Middle frontal gyrus (tissue), 1 donor: ENCODE measurements around the gene STAT5B.
A peak's percentile ranks its signal among the peaks of the same experiment; 100 is the strongest.
"Not testable (repeated sequence)": the region's sequence is repeated elsewhere in the genome, so short reads cannot be mapped to it uniquely, and the experiment has no call there.

Source experiments
- DNase-seq: peaks from one replicate; pipeline ENCODE4 v3.0.0-alpha.2; 2015; ENCODE audit warnings: low spot score; ENCODE audit errors: extremely low spot score

Gene STAT5B

DNA sequence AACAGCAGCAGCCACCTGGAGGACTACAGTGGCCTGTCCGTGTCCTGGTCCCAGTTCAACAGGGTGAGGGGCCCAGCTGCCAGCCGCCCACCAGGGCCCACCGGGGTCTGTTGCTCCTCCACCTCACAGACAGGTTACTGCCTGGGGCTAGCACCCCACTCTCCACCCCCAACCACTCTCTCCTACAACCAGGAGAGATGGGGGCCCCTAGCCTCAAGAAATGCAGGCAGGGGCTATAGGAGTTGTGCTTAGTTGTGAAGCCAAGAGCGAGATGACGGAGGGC, 30.1 kb upstream of the STAT5B start:
- DNase-seq = no peak

DNA sequence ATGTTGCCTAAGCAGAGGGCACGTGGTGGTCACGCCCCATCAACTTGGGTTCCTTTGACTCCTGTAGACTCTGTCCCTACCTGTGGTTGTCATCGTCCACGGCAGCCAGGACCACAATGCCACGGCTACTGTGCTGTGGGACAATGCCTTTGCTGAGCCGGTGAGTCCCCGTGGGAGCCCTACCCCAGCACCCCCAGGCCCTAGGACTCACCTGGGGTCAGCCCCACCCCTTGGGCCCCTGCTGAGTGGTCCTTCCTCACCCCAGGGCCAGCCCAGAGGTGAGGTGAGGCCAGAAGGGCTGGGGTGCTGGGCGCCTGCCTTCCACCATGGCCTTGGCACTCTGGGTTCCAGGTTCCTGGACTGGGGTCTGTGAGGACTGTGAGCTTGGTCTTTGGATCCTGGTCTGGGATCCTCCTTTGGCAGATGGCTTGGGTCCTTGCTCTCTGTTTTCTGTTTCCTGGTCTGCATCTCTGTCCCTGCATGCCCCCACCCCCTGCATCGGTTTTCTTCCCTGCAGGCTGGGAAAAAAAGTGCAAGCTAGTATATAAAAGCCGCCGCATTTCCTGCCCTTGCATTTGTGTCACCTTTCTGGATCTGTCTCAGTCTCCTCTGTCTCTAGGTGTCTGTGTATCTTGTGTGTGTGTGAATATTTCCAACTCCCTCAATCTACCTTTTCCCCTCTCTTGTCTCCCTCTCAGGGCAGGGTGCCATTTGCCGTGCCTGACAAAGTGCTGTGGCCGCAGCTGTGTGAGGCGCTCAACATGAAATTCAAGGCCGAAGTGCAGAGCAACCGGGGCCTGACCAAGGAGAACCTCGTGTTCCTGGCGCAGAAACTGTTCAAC, 29.6 kb upstream of the STAT5B start:
- no peak for DNase-seq

DNA sequence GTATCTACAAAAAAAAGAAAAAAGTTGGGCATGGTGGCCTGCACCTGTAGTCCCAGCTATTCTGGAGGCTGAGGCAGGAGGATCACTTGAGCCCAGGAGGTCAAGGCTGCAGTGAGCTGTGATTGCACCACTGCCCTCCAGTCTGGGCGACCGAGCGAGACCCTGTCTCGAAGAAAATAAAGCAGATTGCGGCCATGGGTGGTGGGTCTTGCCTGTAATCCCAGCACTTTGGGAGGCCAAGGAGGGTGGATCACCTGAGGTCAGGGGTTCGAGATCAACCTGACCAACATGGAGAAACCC, 28.8 kb upstream of the STAT5B start:
- DNase-seq = not testable (repeated sequence)

DNA sequence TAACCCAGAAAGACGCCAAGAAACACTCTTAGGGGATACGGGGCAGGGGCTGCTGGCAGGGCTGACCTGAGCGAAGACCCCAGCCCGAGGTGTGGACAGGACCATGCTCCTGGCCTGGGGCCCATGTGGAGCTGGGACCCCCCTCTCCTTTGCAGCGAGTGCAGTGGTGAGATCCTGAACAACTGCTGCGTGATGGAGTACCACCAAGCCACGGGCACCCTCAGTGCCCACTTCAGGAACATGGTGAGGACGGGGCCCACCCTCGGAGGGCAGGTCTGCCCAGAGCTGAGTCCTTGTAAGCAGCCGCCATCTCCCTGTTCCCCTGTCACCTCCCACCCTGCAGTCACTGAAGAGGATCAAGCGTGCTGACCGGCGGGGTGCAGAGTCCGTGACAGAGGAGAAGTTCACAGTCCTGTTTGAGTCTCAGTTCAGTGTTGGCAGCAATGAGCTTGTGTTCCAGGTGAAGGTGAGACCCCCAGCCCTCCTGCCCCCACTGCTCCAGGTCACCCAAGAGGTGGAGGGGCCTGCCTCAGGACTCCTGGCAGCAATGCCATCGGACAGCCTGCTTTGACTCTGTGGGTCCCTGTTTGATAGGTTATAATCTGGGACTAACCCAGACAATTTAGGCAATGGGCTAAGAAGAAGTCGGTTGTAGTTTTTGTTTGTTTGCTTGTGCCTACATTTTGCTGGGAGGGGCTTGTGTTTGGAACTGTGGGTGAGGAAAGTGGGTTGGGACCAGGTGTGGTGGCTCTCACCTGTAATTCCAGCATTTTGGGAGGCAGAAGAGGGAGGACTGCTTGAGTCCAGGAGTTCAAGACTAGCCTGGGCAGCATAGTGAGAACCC, 28.2 kb upstream of the STAT5B start:
- DNase-seq = no peak

DNA sequence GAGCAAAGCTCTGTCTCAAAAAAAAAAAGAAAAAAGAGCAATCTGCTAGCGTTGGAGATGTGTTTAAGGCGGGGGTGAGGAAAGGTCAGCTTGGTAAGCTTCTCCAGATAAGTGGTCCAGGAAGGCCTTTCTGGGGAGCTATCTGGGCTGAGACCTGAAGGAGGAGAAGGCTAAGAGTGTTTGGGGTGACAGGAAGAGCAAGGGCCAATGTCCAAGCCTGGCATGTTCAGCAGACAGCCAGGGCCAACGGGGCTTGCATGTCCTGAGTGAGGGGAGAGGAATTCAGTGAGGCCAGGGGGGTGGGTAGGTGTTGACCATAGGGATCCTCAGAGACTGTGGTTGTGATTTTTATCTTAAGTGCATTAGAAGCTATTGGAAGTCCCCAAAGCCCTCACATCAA, 27.5 kb upstream of the STAT5B start:
- DNase-seq = no peak

DNA sequence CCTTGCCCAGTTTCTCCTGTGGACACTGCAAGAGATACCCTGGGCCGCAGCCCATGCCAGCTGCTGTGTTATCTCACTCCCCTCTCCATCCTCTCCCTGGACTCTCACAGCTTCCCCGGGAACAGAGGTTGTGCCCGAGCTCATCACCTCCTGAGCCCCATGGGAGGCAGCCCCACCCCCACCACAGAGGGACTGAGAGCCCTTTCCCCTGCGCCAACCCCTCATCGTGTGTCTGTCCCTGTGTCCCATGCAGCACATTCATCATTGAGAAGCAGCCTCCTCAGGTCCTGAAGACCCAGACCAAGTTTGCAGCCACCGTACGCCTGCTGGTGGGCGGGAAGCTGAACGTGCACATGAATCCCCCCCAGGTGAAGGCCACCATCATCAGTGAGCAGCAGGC, 24.8 kb upstream of the STAT5B start:
- DNase-seq = no peak

DNA sequence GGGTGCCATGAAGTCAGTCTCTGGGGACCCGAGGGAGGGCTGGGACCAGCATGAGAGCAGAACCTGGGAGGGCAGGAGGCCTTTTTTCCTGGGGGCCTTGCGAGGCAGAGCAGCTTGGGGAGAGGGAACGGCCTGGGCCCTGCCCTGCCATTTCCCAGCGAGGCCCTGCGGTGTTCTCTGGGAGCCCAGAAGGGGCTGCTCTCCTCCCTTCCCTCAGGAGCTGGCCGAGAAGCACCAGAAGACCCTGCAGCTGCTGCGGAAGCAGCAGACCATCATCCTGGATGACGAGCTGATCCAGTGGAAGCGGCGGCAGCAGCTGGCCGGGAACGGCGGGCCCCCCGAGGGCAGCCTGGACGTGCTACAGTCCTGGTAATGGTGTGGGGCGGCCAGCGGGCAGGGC, 23.7 kb upstream of the STAT5B start:
- DNase-seq = not testable (repeated sequence)

DNA sequence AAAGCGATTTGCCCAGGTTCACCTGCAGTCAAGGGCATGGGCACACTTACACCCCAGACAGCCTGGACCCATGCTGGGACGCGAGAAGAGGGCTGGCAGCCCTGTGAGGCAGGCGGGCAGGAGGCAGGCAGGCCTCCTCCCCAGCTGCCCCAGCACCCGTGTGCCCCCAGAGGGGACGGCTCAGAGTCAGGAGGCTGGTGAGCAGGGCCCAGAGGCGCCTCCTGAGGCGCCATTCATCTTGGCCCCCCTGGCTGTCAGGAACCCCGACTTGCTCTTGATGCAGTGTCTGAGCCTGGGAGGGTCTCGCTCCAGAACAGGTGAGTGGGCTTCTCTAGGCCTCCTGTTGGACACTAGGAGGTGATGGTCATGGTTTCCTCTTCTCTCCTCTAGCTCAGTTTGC, 23.2 kb upstream of the STAT5B start:
- DNase-seq = not testable (repeated sequence)

DNA sequence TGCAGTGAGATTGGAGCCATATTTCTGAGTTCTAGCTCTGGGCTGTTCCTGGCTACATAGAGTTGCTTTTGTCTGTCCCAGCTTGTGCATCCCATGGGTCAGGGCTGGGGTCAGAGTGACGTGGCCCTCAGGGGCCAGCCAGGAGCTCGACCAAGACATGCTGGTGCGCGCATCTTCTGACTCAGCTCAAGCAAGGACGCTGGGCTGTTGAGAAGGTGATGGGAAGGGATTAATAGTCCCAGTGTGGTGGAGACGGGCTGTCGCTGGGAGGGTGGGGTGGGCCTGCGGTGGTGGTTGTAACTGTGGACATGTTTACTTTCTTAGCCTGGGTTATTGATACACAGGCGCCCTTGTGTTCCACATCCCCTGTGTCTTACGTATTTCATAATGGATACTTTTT, 21.6 kb upstream of the STAT5B start:
- DNase-seq = not testable (repeated sequence)

DNA sequence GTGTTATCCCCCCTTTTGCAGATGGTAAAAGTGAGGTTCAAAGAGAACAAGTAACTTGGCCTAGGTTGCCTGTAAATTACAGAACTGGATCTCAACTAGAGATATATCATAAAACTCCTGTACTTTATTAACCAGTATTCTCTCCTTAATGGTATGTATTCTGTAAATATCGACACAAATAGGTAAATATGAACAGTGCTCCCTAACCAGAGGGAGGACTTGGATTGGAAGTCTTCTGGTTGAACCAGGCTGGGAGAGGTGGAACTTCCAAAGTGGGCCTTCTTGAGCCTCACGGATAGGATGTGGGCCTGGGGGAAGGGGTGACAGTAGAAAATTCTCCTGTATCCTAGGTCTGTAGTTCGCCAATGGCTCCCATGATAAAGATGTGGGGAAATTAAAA, 19.8 kb upstream of the STAT5B start:
- no peak for DNase-seq

DNA sequence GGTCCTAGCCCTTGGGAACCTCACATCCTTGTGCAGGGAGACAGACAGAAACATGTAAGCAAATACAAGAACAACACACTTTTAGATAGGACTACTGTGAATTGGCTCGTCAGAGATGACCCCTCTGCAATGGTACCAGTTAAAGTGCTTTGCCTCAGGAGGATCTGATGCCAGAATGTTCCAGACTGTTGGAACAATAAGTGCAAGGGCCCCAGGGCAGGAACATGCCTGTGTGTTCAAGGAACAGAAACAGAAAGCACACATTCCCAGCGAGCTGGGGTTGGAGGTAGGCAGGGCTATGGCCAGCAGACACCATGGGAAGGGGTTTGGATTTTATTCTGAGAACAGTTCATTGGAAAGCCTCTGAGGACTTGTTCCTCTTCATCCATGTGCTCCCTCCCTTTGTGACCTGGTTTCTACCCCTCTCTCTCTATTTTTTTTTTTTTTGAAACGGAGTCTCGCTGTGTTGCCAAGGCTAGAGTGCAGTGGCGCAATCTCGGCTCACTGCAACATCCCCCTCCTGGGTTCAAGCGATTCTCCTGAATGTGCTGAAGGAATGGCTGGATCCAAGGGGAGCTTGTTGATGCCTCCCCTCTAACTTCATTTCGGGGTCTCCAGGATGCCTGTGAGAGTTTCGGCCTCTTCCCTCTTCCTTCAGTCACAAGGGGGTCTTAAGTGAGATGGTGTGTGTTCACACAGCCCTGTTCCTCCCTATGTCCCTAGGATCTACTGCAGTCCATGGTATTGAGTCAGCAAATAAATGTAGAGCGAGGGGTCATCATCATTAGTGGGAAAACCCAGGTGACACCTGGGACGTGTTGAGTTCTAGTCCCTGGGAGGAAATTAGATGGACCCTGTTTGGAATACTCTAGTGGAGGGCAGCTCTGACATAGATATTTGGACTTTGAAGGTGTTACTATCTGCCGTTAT, 18.5 kb upstream of the STAT5B start:
- no peak for DNase-seq

DNA sequence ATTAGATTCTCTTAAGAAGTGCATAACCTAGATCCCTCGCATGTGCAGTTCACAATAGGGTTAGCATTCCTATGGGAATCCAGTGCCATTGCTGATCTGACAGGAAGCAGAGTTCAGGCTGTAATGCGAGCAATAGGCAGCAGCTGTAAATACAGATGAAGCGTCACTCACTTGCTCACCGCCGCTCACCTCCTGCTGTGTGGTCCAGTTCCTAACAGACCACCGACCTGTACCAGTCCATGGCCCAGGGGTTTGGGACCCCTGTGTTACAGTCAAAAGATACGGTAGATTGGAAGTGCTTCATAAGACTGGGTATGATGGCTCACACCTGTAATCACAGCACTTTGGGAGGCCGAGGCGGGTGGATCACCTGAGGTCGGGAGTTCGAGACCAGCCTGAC, 14.9 kb upstream of the STAT5B start:
- no peak for DNase-seq

DNA sequence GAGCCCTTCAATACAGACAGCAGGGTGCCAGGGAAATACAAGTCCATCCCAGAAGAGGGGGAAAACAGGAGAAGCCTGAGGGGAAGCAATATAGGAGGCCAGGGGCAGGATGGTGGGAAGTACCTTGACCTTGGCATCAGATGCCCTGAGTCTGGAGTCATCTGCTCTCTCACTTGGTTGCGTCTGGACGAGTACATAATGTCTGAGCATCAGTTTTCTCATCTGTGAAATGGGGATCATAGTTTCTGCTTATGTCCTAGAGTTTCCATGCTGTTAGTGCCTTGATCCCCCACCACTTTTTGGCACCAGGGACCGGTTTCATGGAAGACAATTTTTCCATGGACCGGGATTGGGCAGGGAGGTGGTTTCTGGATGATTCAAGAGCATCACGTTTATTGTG, 14.4 kb upstream of the STAT5B start:
- no peak for DNase-seq

DNA sequence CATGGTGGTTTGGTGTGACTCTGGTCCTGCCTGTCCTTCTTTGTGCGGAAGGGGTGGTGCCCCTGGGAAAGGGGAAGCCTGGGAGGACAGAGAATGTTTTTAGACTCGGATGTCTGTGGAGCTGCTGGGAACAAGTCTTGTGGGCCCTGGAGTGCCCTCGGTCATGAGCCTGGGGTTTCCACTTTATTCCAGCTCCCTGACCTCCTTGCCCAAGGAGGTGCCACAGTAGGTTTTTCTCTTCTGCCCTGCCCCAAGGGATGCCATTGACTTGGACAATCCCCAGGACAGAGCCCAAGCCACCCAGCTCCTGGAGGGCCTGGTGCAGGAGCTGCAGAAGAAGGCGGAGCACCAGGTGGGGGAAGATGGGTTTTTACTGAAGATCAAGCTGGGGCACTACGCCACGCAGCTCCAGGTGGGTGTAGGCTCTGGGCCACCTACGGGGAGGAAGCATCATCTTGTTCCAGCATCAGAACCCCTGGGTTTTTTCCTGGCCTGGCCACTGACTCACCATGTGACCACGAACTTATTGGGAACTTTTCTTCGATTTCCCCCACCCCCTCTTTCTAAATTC, 13.5 kb upstream of the STAT5B start:
- DNase-seq = no peak

DNA sequence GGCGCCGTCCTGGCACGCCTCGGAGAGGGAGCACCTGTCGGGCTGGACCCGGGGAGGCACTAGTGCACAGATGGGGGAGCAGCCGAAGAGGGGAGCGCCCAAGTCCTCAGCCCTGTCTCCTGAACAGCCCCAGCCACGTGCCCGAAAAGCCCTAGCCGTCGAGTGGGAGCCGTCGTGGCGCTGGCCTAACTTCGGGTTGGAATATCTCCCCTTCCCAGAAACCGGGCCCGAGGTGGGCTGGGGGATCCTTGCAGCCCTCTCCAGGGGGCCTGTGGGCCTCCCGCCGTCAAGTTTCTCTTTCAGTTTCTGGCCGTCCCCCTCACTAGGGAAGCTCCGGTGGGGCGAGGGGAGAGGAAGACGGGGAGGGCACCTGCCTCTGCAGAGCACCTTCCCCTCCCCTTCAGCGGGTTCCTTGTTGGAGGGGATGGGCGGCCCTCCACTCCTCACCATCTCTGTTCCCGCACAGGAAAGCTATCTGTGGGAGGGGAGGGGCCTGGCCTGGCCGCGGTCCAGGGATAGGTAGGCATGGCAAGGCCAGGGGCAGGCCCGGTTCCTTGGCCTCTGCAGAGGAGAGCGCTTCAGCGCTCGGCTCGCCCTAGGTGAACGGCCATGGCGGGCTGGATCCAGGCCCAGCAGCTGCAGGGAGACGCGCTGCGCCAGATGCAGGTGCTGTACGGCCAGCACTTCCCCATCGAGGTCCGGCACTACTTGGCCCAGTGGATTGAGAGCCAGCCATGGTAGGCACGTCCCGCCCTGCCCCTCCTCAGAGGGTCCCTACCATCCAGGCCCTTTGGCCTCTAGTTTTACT, 12.8 kb upstream of the STAT5B start:
- no peak for DNase-seq

DNA sequence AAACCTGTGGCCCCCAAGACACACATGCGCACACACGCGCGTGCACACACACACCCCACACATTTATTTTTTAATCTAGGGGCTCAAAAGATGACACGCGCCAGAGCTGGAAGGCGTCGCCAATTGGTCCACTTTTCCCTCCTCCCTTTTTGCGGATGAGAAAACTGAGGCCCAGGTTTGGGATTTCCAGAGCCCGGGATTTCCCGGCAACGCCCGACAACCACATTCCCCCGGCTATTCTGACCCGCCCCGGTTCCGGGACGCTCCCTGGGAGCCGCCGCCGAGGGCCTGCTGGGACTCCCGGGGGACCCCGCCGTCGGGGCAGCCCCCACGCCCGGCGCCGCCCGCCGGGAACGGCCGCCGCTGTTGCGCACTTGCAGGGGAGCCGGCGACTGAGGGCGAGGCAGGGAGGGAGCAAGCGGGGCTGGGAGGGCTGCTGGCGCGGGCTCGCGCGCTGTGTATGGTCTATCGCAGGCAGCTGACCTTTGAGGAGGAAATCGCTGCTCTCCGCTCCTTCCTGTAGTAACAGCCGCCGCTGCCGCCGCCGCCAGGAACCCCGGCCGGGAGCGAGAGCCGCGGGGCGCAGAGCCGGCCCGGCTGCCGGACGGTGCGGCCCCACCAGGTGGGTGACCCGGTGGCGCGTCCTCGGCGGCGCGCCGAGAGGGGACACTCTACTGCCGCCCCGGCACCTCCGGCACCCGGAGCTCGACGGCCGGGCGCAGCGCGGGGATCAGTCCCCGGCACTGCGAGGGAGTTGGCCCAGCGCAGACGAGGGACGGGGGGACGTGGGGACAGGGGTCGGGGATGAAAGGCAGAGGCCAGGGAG, 12.0 kb upstream of the STAT5B start, which contains the start of gene STAT5A:
STAT5A (plus strand) TSS at position 522 of the 826 bp plus-strand sequence. CDS start 914 bp downstream, outside the sequence.
- DNase-seq = peak; percentile 26

DNA sequence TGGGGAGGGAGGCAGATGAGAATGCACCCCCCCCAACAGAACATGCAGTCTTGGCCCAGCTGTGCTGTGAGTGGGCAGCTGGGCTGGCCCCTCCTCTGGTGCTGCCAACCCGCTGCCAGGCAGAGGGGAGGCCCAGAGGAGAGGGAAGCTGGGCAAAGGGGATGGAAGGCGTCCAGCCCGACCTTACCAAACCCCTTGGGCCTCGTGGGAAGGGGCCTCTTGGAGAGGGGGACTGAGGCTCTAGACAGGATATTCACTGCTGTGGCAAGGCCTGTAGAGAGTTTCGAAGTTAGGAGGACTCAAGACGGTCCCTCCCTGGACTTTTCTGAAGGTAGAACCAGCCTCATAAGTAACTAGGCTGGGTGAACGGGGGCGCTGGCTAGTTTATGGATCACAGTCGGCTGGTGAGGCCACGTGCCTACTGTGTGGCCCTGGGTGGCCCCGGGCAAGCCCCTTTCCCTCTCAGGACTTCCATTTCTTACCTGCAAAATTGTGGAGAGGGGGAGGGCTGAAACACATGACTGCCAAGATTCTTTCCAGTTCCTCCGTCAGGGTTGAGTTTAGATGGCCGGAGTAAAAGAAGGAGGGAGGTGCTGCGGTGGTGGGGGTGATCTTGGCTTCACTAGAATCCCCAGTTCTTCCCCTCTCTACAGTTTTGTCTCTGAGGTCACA, 11.2 kb upstream of the STAT5B start:
- DNase-seq = no peak

DNA sequence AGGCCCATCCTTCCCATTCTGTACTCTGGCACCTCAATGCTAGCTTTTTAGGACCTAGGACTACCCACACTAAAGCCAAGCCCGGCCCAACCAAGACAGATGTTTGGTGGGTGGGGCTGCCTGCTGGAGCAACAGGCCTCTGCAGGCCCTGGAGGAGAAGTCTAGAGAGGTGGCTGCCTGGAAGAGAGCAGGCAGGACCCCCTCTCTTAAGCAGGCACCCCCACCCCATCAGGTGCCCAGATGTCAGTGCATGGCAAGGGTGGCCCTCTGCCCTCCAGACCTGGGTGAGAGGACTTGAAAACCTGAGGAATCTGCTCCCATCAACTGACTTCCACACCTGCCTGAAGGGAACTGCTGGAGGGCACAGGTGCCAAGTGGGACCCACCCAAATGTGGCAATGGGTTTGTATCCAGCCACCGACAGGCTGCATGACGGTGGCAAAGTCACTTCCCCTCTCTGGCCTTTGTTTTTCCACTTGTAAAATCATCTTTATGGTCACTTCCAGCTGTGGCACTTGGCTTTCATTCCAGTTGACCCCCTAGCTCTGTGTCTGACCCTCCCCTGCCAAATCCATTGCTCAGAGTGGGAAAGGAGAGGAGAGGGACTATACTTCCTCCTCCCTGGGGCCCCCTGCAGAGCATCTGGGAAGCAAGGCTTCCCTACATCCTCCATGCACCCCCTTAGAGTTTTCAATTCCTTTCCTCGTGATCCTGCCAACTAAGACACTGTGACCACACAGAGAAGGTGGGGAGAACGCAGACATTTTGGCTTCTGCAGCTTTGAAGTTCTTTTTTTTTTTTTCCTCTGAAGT, 10.4 kb upstream of the STAT5B start:
- no peak for DNase-seq
